RWPE1 (cell line): ENCODE data around the gene MYH10.

Source experiments
- CTCF ChIA-PET: fragments of 350-600 bp; sonication (Branson Sonifier 250); formaldehyde crosslinking; extraction: SDS; loops from one replicate; lab custom pipeline; 2021; lab: Yijun Ruan, JAX
- POLR2A ChIA-PET: fragments of 400-600 bp; formaldehyde crosslinking; extraction: SDS; loops from one replicate; lab custom pipeline; 2020; ENCODE audit warnings: antibody characterized with exemption; ENCODE audit not compliant: low non-redundant PET; lab: Yijun Ruan, JAX
- DNase-seq: peaks from one replicate; pipeline ENCODE4 v3.0.0; 2012; ENCODE audit warnings: low spot score
- H3K27ac ChIP-seq: fragments of 450-650 bp; 2 replicates; pipeline ENCODE4 v1.5.1; 2017
- CTCF ChIP-seq: fragments of 450-650 bp; conservative IDR thresholded peaks from 2 replicates; pipeline ENCODE4 v1.5.1; 2017; ENCODE audit warnings: low read depth, mild to moderate bottlenecking

MYH10 gene

DNA sequence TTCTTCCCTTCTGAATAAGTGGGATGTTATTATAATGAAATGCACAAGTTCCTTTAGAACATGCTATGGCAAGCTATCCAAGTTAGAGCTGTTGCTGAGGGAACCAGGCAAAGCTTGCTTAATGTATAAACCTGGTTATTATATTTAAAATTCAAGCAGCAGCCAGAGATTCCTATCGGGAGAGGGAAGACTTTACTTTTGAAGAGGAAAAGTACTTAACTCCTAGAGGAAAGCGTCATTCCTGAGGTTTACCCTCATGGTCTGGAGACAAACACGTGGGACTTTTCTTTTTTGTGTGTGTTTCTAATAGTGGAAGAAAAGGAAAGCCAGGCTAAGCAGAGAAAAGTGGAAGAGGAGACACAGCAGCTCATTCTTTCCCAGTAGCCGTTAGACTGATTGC, 39.9 kb upstream of the MYH10 start:
- ChIA-PET CTCF (no interaction called here), POLR2A (no interaction called here)
- no peak overlapping the region for H3K27ac ChIP-seq
- no peak for DNase-seq
- TF ChIP-seq CTCF: no peak

- ChIA-PET CTCF (no interaction called here), POLR2A (no interaction called here)
- no peak for TF ChIP-seq CTCF
- no peak overlapping the region for H3K27ac ChIP-seq
- DNase-seq: no peak
These were observed 37.7 kb upstream of the MYH10 start for GRCh38 chr17:8668176-8668740.

GRCh38 chr17:8667421-8667820, 36.9 kb upstream of the MYH10 start:
- POLR2A ChIA-PET: no interaction called here
- no peak overlapping the region for H3K27ac ChIP-seq
- no peak for TF ChIP-seq CTCF
- CTCF ChIA-PET: no interaction called here
- no peak for DNase-seq

- no peak overlapping the region for H3K27ac ChIP-seq
- ChIA-PET POLR2A (no interaction called here), CTCF (interaction anchor here (0.7 kb wide), 2 partner anchors 103 to 552 kb away, joined by 4 read pairs; no protein-coding TSS in a partner anchor)
- no peak for DNase-seq
- no peak for TF ChIP-seq CTCF
These were observed 35.2 kb upstream of the MYH10 start for GRCh38 chr17:8665684-8666083.

DNA sequence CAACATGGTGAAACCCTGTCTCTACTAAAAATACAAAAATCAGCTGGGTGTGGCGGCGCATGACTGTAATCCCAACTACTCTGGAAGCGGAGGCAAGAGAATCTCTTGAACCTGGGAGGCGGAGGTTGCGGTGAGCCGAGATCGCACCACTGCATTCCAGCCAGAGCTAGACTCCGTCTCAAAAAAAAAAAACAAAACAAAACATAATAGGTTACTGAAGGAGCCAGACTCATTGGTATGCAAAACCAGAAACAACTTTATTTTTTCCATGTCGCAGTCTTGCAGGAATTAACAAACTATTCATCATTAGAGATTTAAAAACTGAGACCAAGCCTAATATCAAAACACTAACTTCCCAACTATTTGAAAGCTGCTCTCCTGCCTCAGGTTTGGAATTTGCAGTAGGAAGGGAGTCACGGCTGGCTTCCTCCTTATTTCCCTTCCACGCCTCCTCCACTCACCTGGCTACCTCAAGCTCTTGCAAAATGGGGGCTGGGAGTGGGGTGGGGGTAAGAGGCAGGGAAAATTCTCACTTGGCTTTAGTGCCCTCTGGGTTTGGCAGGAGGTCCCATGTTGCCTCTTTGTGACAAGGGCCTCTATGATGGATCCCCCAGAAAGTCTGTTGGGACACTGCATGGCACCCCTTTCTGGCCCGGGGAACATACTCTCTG, 34.1 kb upstream of the MYH10 start:
- TF ChIP-seq CTCF: no peak
- ChIA-PET CTCF (interaction anchor here (0.7 kb wide), 1 partner anchor 102 kb away, joined by 4 read pairs; no protein-coding TSS in a partner anchor), POLR2A (no interaction called here)
- DNase-seq: no peak
- no peak overlapping the region for H3K27ac ChIP-seq

DNA sequence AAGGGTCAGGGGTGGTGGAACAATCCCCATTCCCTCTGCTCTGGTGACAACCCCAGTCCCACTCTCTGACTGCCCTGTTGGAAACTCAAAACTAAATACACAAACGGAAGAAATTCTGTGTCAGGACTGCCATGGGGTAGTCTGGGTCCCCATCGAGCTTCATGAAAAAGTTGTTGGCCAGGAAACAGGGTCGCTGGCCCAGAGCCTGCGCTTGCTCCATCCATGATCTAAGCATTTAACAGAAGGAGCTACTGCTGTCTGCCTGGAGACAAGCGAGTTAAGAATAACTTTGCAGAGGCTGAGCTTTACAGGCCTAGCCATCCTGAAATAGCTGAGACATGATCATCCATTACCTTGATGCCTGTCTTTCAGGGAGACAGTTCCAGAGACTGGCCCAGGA, 32.4 kb upstream of the MYH10 start:
- POLR2A ChIA-PET: no interaction called here
- CTCF ChIA-PET: no interaction called here
- no peak for TF ChIP-seq CTCF

More for the DNA sequence above, 32.4 kb upstream of the MYH10 start:
- H3K27ac ChIP-seq: no peak overlapping the region
- DNase-seq: no peak
